Stomach (tissue), 9 donors: ENCODE results near the gene MED23. TPM values are rescaled to one million over a fixed set of nuclear protein-coding genes. Genes with fewer than 3 reads are reported as not detected.

ENCODE experiments used
- DNase-seq, 2 donors: peaks; one replicate each; pipeline versions ENCODE4 v3.0.0 to v3.0.0-alpha.2; 2013 to 2019
- H3K27ac ChIP-seq, 5 donors: fragments of 200-600 bp in 4 of 5; sonication (generic) in 4 of 5; one replicate each; pipeline ENCODE4 v1.5.1; 2013 to 2019; ENCODE audit warnings: mild to moderate bottlenecking in 1 of 5, moderate library complexity in 1 of 5
- H3K27me3 ChIP-seq, 3 donors: fragments of 200-600 bp; sonication (generic); one replicate each; pipeline ENCODE4 v1.5.1; 2017 to 2019; ENCODE audit warnings: mixed run types in 1 of 3
- H3K36me3 ChIP-seq, 4 donors: fragments of 200-600 bp; sonication (generic); 1 replicate in 3 of 4; 2 replicates in 1 of 4; pipeline ENCODE4 v1.5.1; 2016 to 2019
- H3K4me1 ChIP-seq, 4 donors: fragments of 200-600 bp; sonication (generic); one replicate each; pipeline ENCODE4 v1.5.1; 2016 to 2019
- H3K4me3 ChIP-seq, 4 donors: fragments of 200-600 bp; sonication (generic) in 3 of 4; one replicate each; pipeline ENCODE4 v1.5.1; 2016 to 2019; ENCODE audit warnings: mild to moderate bottlenecking in 1 of 4
- H3K9me3 ChIP-seq, 4 donors: fragments of 200-600 bp; sonication (generic); one replicate each; pipeline ENCODE4 v1.5.1; 2016 to 2019
- CTCF ChIP-seq, 7 experiments: fragments of 450-650 bp in 4 of 7; fragments of 200-600 bp in 3 of 7; sonication (generic) in 3 of 7; IDR thresholded peaks; one replicate each; pipeline ENCODE4 v1.5.1; 2016 to 2019; ENCODE audit warnings: antibody characterized with exemption in 7 of 7, control low read depth in 2 of 7, mild to moderate bottlenecking in 1 of 7
- EP300 ChIP-seq: sonication (generic); formaldehyde crosslinking; IDR thresholded peaks from one replicate; pipeline ENCODE4 v1.6.1; 2017; ENCODE audit warnings: antibody characterized with exemption
- POLR2A ChIP-seq, 4 donors: fragments of 450-650 bp; IDR thresholded peaks; one replicate each; pipeline ENCODE4 v1.6.1; 2016; ENCODE audit warnings: antibody characterized with exemption in 4 of 4, control low read depth in 2 of 4, mild to moderate bottlenecking in 1 of 4, moderate library complexity in 1 of 4
- POLR2AphosphoS5 ChIP-seq, 3 donors: sonication (generic); formaldehyde crosslinking; IDR thresholded peaks; one replicate each; pipeline ENCODE4 v1.6.1; 2016; ENCODE audit warnings: antibody characterized with exemption in 3 of 3
- WGBS, 5 donors: extraction: QIAGEN DNeasy Blood & Tissue Kit in 3 of 5; methylation state at CpG; one replicate each; pipeline versions ENCODE4 v1.1.5 to v1.1.7; 2013 to 2018; 5-methylcytosine and 5-hydroxymethylcytosine counted together
- intact Hi-C: fragments of 100-400 bp; cut with DNase I; formaldehyde crosslinking; loops from one replicate; pipeline ENCODE4 v1.15.1; 2023; ENCODE audit warnings: low total_unique reads
- polyA plus RNA-seq, 3 donors: library from polyadenylated mRNA; stranded (reverse); fragments of 200-250 nt; gene quantifications; one replicate each; pipeline ENCODE4 v1.2.3, GENCODE V29; 2013
- total RNA-seq, 5 donors: library from RNA; depleted of rRNA; stranded (reverse); fragments of >200 nt; gene quantifications; one replicate each; pipeline versions ENCODE4 v1.1.0 to v1.2.3, GENCODE V29; 2014 to 2016
- donor health status: healthy with polysubstance abuse.
- donor health status: Bipolar disorder and iron deficiency.
- donor health status: healthy.

The MED23 gene
- total and polyA plus RNA-seq, 8 donors: 4.0 to 107 (median 13.7) TPM

GRCh38 chr6:131568726-131569125, 59.3 kb downstream of the MED23 start:
- Histone ChIP-seq H3K36me3 (no peaks in the 10 kb centered on the region), H3K9me3 (no peaks in the 10 kb centered on the region), H3K27me3 (no peaks in the 10 kb centered on the region), H3K4me3 (no peak overlapping the region), H3K4me1 (peaks cover 0 to under 1% (median 0%) of the 10 kb centered on the region in 4 donors), H3K27ac (no peak overlapping the region)
- intact Hi-C loops: no loop called here
- DNase-seq: no peak
- TF ChIP-seq POLR2A (IDR thresholded peaks at IDR 0.05) (no peak), POLR2AphosphoS5 (IDR thresholded peaks at IDR 0.05) (no peak)
- 67 to 88% (median 83%) methylated on average over 4 of the region's 4 CpGs for WGBS, 5 donors

DNA sequence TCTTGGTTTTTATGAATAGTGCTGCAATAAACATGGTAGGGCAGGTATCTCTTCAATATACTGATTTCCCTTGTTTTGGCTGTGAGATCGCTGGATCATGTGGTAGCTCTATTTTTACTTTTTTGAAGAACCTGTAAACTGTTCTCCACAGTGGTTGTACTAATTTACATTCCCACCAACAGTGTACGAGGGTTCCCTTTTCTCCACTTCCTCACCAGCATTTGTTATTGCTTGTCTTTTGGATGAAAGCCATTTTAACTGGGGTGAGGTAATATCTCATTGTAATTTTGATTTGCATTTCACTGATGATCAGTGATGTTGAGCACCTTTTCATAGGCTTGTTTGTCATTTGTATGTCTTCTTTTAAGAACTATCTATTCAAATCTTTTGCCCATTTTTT, 63.0 kb downstream of the MED23 start:
- DNase-seq: no peak
- intact Hi-C loops: no loop called here
- no peak overlapping the region for H3K27ac ChIP-seq
- H3K27me3 ChIP-seq: no peaks in the 10 kb centered on the region
- H3K4me1 ChIP-seq: no peaks in the 10 kb centered on the region
- H3K4me3 ChIP-seq: no peak overlapping the region
- no peaks in the 10 kb centered on the region for H3K9me3 ChIP-seq
- TF ChIP-seq EP300: no peak
- TF ChIP-seq POLR2A (IDR thresholded peaks at IDR 0.05): no peak
- no peak for TF ChIP-seq POLR2AphosphoS5 (IDR thresholded peaks at IDR 0.05)
- no peak for TF ChIP-seq CTCF (IDR thresholded peaks at IDR 0.05)
- WGBS, 5 donors: 65 to 72% (median 68%) methylated on average over 2 of the region's 2 CpGs
- no peaks in the 10 kb centered on the region for H3K36me3 ChIP-seq

DNA sequence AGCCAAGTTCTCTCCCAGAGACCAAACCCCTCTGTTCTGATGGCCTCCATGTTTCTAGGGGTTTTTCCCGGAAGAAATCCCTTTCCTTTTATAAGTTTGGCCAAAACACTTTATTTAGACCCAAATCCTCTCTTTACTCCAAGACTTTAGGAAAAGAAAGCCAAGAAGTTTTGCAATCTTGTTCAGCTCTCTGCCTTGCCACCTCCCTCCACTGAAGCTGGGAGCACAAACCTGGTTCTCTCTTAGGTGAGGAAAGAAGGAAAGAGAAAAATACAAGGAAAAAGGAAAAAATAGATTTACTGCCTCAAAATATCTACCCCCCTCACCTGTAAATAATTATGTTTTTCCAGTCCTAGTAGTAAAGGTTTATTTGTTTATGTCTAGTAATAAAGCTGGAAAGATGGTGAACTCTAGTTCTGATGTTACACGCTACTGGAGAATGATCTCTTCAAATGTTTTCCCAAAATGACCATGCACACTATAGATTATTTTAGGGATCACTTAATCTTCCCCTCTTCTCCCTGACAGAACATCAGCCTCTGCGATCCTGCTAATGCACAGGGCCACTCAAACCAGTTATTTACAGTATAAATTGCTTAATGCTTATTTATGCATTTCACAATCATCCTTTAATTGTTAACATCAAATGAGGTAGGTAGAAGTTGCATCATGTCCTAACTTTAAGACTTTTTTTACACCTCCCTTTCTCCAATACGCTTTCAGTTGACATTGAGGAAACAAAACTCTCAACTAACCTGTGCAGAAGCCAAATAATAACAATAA, 65.9 kb downstream of the MED23 start:
- Histone ChIP-seq H3K27me3 (no peaks in the 10 kb centered on the region), H3K27ac (no peak overlapping the region), H3K4me1 (no peaks in the 10 kb centered on the region), H3K9me3 (no peaks in the 10 kb centered on the region), H3K4me3 (no peak overlapping the region), H3K36me3 (no peaks in the 10 kb centered on the region)
- TF ChIP-seq POLR2A (IDR thresholded peaks at IDR 0.05): no peak
- no peak for TF ChIP-seq EP300
- TF ChIP-seq POLR2AphosphoS5 (IDR thresholded peaks at IDR 0.05): no peak
- TF ChIP-seq CTCF (IDR thresholded peaks at IDR 0.05): no peak
- DNase-seq: no peak
- WGBS, 5 donors: 86 to 90% (median 89%) methylated on average over 4 of the region's 4 CpGs
- intact Hi-C loops: no loop called here

GRCh38 chr6:131558922-131559321, 69.1 kb downstream of the MED23 start:
- no peak overlapping the region for H3K27ac ChIP-seq
- 69 to 83% (median 71%) methylated on average over 4 of the region's 4 CpGs for WGBS, 5 donors
- TF ChIP-seq CTCF (IDR thresholded peaks at IDR 0.05): no peak
- no peak for TF ChIP-seq POLR2AphosphoS5 (IDR thresholded peaks at IDR 0.05)
- no peak for TF ChIP-seq EP300
- no peak for TF ChIP-seq POLR2A (IDR thresholded peaks at IDR 0.05)
- H3K9me3 ChIP-seq: no peaks in the 10 kb centered on the region
- no peaks in the 10 kb centered on the region for H3K27me3 ChIP-seq
- H3K4me1 ChIP-seq: no peaks in the 10 kb centered on the region
- H3K36me3 ChIP-seq: no peaks in the 10 kb centered on the region
- DNase-seq: no peak
- H3K4me3 ChIP-seq: no peak overlapping the region
- intact Hi-C loops: no loop called here

- Histone ChIP-seq H3K4me3 (no peak overlapping the region), H3K36me3 (no peaks in the 10 kb centered on the region), H3K9me3 (no peaks in the 10 kb centered on the region), H3K27me3 (no peaks in the 10 kb centered on the region), H3K27ac (no peak overlapping the region), H3K4me1 (no peaks in the 10 kb centered on the region)
- TF ChIP-seq EP300 (no peak), POLR2A (IDR thresholded peaks at IDR 0.05) (no peak), POLR2AphosphoS5 (IDR thresholded peaks at IDR 0.05) (no peak), CTCF (IDR thresholded peaks at IDR 0.05) (no peak)
- intact Hi-C loops: no loop called here
- peak in 1 of 2 donors; percentile 22 for DNase-seq
These were observed 72.0 kb downstream of the MED23 start for GRCh38 chr6:131555992-131556391.
